Loucy (cell line): ENCODE results near the gene GLB1L.

ENCODE experiments used
- H2AFZ ChIP-seq: fragments of 200-600 bp; sonication (generic); 2 replicates; pipeline ENCODE4 v1.6.0; 2016; ENCODE audit warnings: antibody characterized with exemption, mild to moderate bottlenecking, low read length, moderate library complexity
- H3F3A ChIP-seq: fragments of 200-600 bp; 2 replicates; pipeline ENCODE4 v1.6.0; 2016; ENCODE audit warnings: antibody characterized with exemption, low read depth, mild to moderate bottlenecking
- H3K27me3 ChIP-seq: fragments of 200-600 bp; sonication (generic); 2 replicates; pipeline ENCODE4 v1.6.1; 2014; ENCODE audit warnings: low read length, mild to moderate bottlenecking; ENCODE audit not compliant: insufficient read depth, poor library complexity, severe bottlenecking
- H3K36me3 ChIP-seq: fragments of 200-600 bp; sonication (generic); 2 replicates; pipeline ENCODE4 v1.6.1; 2016; ENCODE audit warnings: low read length; ENCODE audit not compliant: insufficient read depth
- H3K4me1 ChIP-seq: fragments of 200-600 bp; sonication (generic); 2 replicates; pipeline ENCODE4 v1.5.1; 2014; ENCODE audit warnings: low read length, mild to moderate bottlenecking; ENCODE audit not compliant: insufficient read depth, poor library complexity, severe bottlenecking
- H3K4me2 ChIP-seq: fragments of 200-600 bp; sonication (generic); 2 replicates; pipeline ENCODE4 v1.6.0; 2014; ENCODE audit warnings: antibody characterized with exemption, low read length, low read depth, mild to moderate bottlenecking; ENCODE audit not compliant: poor library complexity, severe bottlenecking
- H3K4me3 ChIP-seq: fragments of 200-600 bp; sonication (generic); 2 replicates; pipeline ENCODE4 v1.5.1; 2014; ENCODE audit warnings: low read length, mild to moderate bottlenecking, mixed read lengths; ENCODE audit not compliant: poor library complexity, severe bottlenecking
- H3K79me2 ChIP-seq: fragments of 200-600 bp; sonication (generic); 2 replicates; pipeline ENCODE4 v1.6.1; 2014; ENCODE audit warnings: low read length; ENCODE audit not compliant: insufficient read depth
- H3K9ac ChIP-seq: fragments of 200-600 bp; sonication (generic); 2 replicates; pipeline ENCODE4 v1.6.0; 2014; ENCODE audit warnings: mild to moderate bottlenecking, low read depth, low read length, moderate library complexity; ENCODE audit not compliant: poor library complexity, severe bottlenecking
- H3K9me2 ChIP-seq: fragments of 200-600 bp; sonication (generic); replicated peaks from 2 replicates; pipeline ENCODE4 v1.6.1; 2016; ENCODE audit warnings: low read depth, low read length, mixed read lengths
- H3K9me3 ChIP-seq: fragments of 200-600 bp; sonication (generic); 2 replicates; pipeline ENCODE4 v1.6.1; 2014; ENCODE audit warnings: mild to moderate bottlenecking, antibody characterized with exemption, low read length, low read depth; ENCODE audit not compliant: insufficient read depth
- H4K20me1 ChIP-seq: fragments of 200-600 bp; sonication (generic); 2 replicates; pipeline ENCODE4 v1.6.0; 2014; ENCODE audit warnings: antibody characterized with exemption, low read length, mild to moderate bottlenecking; ENCODE audit not compliant: insufficient read depth, poor library complexity, severe bottlenecking
- EZH2phosphoT487 ChIP-seq: fragments of 200-600 bp; IDR thresholded peaks from 2 replicates; pipeline ENCODE4 v1.6.1; 2018; ENCODE audit warnings: antibody characterized with exemption, mild to moderate bottlenecking, moderate library complexity, borderline replicate concordance
- TF ChIP-seq, protein P1 (sequence below): fragments of 200-600 bp; sonication (generic); conservative IDR thresholded peaks from 2 replicates; pipeline ENCODE4 v1.5.1; 2014; ENCODE audit warnings: mild to moderate bottlenecking, antibody characterized with exemption, low read length

The GLB1L gene

DNA sequence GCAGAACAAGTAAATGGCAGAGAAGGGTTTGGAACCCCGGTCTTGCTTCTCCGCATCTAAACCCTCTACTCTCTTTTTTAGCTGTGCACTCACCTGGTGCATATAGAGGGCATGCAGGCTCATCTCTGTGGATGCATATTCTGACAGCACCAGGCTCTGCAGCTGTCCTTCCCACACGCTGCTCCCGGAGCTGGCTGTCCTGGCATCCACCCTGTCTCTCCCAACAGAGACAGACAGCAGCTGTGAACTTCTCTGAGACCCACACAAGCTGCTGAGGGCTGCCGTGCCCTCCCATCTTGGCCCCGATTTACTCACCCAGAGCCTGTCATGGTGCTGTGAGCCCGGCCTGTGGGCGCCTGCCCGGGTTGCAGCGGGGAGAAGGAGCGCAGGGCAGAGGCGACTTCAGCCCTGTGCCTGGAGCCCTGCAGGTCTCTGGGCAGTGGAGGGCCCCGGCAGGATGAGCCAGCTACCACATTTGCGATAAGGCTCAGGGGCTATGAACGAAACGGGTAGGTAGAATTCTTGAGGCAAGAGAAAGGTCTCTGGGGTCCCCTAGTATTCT is 23.2 kb downstream of the GLB1L start:
- no peak overlapping the region for H3K4me3 ChIP-seq
- peaks cover 57% of the 10 kb centered on the region; the same call in 1 of the 2 replicates for H3K36me3 ChIP-seq
- H2AFZ ChIP-seq, result no peak overlapping the region
- no peaks in the 10 kb centered on the region for H3K27me3 ChIP-seq
- H3K9me3 ChIP-seq, result no peaks in the 10 kb centered on the region
- H3K79me2 ChIP-seq, result peaks cover 2% of the 10 kb centered on the region; the same call in 1 of the 2 replicates
- H3K4me1 ChIP-seq, result peaks cover 10% of the 10 kb centered on the region
- H3K4me2 ChIP-seq, result no peak overlapping the region
- no peak overlapping the region for H3K9ac ChIP-seq
- H4K20me1 ChIP-seq, result no peaks in the 10 kb centered on the region
- H3F3A ChIP-seq, result no peaks in the 10 kb centered on the region
- TF ChIP-seq EZH2phosphoT487, result no peak
- TF ChIP-seq, protein P1, sequence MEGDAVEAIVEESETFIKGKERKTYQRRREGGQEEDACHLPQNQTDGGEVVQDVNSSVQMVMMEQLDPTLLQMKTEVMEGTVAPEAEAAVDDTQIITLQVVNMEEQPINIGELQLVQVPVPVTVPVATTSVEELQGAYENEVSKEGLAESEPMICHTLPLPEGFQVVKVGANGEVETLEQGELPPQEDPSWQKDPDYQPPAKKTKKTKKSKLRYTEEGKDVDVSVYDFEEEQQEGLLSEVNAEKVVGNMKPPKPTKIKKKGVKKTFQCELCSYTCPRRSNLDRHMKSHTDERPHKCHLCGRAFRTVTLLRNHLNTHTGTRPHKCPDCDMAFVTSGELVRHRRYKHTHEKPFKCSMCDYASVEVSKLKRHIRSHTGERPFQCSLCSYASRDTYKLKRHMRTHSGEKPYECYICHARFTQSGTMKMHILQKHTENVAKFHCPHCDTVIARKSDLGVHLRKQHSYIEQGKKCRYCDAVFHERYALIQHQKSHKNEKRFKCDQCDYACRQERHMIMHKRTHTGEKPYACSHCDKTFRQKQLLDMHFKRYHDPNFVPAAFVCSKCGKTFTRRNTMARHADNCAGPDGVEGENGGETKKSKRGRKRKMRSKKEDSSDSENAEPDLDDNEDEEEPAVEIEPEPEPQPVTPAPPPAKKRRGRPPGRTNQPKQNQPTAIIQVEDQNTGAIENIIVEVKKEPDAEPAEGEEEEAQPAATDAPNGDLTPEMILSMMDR, result no peak
- no peaks in the 10 kb centered on the region for H3K9me2 ChIP-seq

DNA sequence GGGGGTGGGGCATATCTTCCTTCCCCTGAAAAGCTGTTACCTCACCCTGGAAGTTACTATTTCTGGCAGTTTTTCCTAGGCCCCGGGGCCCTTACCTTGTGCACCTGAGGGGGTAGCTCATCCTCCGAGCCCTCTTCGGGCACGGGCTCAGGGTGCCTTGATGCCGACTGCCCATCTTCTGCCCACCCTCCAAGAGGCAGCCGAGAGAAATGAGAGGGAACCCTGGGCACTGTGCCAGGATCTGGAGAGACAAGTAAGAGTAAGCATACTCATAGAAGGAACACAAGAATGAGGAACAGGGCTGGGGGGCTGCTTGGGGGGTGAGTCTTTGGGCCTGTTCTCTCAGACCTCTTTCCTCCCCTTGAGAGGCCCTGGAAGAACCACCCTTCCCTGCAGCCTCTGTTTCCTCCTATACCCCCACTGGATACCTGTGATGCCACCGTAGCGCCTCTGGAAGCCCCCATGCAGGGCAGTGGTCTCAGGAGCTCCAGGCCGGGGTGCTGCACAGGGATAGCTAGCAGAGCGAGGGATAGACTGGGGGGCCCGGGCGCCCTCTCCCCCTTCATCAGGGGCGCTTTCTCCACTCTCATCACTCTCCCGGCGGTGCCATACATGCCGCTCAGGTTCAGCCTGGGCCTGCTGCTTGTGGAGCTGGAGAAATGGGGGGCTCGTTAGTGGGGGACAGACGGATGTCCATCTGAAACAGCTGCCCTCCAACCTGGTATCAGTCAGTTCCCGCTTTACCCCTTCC is 24.4 kb downstream of the GLB1L start:
- peaks cover 10% of the 10 kb centered on the region for H3K4me1 ChIP-seq
- H3K4me2 ChIP-seq, result no peak overlapping the region
- H3K4me3 ChIP-seq, result no peak overlapping the region
- H3K27me3 ChIP-seq, result no peaks in the 10 kb centered on the region
- no peak overlapping the region for H3K9ac ChIP-seq
- no peak overlapping the region for H2AFZ ChIP-seq
- H3K9me3 ChIP-seq, result no peaks in the 10 kb centered on the region
- H3K36me3 ChIP-seq, result peaks cover 53% of the 10 kb centered on the region; the same call in 1 of the 2 replicates
- no peaks in the 10 kb centered on the region for H3K79me2 ChIP-seq
- no peaks in the 10 kb centered on the region for H3F3A ChIP-seq
- no peaks in the 10 kb centered on the region for H3K9me2 ChIP-seq
- TF ChIP-seq EZH2phosphoT487, result no peak
- TF ChIP-seq, protein P1, result no peak
- no peaks in the 10 kb centered on the region for H4K20me1 ChIP-seq

DNA sequence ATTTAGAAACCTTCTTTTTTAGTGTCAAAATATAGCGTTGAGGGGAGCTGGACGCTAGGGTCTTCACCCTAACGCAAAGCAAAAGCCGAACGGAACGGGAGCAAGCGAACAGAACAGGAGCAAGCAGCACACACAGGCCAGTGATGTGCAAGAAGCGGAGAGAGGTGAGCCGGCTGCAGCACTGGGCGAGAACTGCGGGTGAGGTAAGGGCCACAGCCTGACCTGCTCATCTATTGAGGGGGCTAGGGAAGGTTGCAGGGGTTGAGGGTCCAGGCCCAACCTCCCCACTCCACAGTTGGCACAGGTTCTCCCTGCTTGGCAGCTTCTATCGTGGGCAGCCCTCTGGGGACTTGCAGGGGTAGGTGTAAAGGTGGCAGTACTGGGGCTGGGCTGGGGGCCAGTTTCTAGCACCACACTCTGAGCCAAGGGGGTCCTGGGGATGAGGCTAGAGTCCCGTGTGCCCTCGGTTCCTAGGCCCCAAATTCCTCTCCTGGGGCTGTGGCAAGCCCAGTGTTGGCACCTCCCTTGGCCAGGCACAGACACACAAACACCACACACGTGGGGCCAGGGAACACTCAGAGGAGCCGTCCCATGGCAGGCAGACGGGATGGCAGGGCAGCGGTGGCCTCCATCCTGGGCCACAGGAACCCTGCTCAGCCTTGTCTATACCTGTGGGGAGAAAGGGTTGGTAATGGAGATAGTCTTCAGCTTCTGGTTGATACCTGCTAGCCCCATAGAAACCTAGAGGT is 25.3 kb downstream of the GLB1L start:
- Histone ChIP-seq H3K9me2 (no peaks in the 10 kb centered on the region), H3K9ac (no peak overlapping the region), H3K27me3 (no peaks in the 10 kb centered on the region), H3K4me2 (no peak overlapping the region), H3K9me3 (no peaks in the 10 kb centered on the region), H3F3A (no peaks in the 10 kb centered on the region), H2AFZ (no peak overlapping the region), H3K79me2 (no peaks in the 10 kb centered on the region), H3K36me3 (peaks cover 45% of the 10 kb centered on the region; the same call in 1 of the 2 replicates), H4K20me1 (no peaks in the 10 kb centered on the region), H3K4me3 (no peak overlapping the region), H3K4me1 (peaks cover 10% of the 10 kb centered on the region)
- TF ChIP-seq, protein P1, result no peak
- TF ChIP-seq EZH2phosphoT487, result no peak
